GM21576 (cell line): ENCODE results near the gene FYB1.

Experiments
- ATAC-seq: cut with Tn5 transposase; IDR thresholded peaks from one replicate; pipeline ENCODE4 v1.9.1; 2021; ENCODE audit warnings: mild to moderate bottlenecking, moderate library complexity; ENCODE audit not compliant: unreplicated experiment

The FYB1 gene

GRCh38 chr5:39164016-39164415 is 55.3 kb downstream of the FYB1 start:
- no peak for ATAC-seq

GRCh38 chr5:39161578-39161977 is 57.8 kb downstream of the FYB1 start:
- ATAC-seq = no peak

GRCh38 chr5:39160576-39161213 is 58.7 kb downstream of the FYB1 start:
- no peak for ATAC-seq

DNA sequence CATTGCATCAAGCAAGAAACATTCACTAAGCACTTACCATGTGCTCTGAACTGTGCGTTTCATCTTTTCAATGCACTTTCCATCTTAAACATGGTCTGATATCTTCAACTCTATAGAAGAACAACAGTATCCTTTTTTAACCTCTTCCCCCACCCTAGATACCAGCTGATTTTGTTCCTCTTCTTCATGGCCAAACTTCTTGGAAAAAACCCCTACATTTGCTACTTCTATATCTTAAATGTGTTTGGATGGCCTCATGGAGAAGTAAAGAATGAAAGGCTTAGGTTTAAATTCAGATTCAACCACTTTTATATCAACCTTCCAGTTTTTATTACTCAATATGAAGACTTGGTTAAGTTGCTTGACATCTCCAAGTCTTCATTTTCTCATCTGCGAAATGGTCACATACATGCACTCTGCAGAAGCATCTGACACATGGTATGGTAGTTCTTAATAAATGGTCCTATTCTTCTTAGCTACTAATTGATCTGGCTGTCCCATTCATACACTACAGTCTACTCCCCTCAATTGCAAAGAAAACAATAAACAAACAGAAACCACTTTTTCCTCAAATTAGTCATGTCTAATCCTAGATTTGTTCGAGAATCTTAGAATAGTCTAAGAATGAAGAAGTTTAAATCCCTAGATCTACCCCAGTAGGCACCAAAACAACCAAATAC is 59.4 kb downstream of the FYB1 start:
- no peak for ATAC-seq

DNA sequence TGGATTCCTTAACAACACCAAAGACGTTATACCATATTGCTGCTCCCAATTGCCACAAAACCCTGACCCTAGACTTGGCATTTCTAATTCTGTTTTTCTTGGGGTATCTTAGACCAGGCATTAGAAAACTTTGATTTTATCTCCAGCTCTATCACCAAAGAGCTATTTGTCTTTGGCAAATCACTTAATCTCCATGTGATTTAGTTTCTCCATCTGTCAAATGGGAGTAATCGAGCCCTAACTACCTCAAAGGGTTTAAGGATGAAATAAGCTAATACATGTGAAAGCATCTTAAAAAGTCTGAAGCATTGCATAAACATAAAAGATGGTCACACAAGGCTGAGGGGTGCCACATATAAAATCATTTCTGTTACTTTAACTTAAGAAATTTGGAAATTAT is 60.6 kb downstream of the FYB1 start:
- ATAC-seq = no peak

GRCh38 chr5:39158127-39158593 is 61.2 kb downstream of the FYB1 start:
- ATAC-seq = no peak

GRCh38 chr5:39157701-39158100 is 61.7 kb downstream of the FYB1 start:
- no peak for ATAC-seq

DNA sequence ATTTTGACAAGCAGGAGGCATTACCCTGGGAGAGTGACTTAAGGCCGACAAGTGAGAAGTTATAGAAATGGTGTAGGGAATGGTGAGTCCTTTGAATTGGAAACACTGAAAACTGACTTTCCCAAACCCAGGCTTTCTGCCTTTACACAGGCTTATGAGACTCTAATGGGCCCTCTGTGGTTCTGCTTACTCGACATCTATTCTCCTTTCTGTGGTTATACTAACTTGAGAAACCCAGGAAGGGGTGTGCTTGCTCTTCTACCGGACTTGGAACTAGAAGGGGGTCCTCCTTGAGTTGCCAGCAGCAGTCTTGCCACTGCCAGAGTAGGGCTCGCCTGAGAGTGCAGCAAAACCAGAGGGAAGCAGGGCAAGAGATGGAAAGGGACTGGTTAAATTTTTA is 63.3 kb downstream of the FYB1 start:
- no peak for ATAC-seq

GRCh38 chr5:39151745-39152144 is 67.6 kb downstream of the FYB1 start:
- no peak for ATAC-seq

GRCh38 chr5:39149966-39150365 is 69.4 kb downstream of the FYB1 start:
- ATAC-seq = no peak

GRCh38 chr5:39148983-39149534 is 70.3 kb downstream of the FYB1 start:
- ATAC-seq = no peak

- no peak for ATAC-seq
Observed at GRCh38 chr5:39146831-39147540, 72.4 kb downstream of the FYB1 start.

DNA sequence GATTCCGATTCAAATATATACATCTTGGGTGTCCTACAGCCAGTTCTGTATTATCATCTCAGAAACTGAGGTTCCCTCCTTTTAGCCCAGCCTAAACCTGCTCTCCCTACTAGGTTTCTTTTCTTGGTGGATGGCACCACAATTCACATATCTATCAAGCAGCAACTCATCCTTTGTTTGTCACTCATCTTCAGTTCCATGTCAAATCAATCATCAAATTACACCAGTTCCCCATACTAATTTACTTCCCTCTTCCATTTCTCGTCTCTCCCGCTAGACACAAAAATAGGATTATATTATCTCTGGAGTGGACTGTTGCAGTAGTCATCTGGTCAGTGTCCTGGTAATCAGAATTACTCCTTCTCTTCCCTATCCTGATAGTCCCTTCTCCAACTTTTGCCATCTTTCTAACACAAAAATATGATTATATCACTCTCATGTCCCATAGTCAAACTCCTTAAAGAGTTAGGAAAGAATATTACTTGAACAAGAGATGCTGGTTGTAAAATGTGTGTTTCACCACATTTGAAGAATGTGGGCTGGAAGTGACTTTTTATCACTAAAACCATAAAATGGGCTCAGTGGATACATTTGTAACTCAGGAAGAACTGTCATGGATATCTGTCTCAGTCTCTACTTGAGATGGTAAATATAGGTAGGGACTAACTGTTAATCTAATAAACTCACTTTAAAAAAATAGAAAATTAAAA is 76.1 kb downstream of the FYB1 start:
- no peak for ATAC-seq

- no peak for ATAC-seq
Observed at GRCh38 chr5:39140558-39141168, 78.7 kb downstream of the FYB1 start.

- ATAC-seq = no peak
Observed at GRCh38 chr5:39138892-39139291, 80.5 kb downstream of the FYB1 start.

GRCh38 chr5:39137819-39138451 is 81.4 kb downstream of the FYB1 start:
- ATAC-seq = no peak

DNA sequence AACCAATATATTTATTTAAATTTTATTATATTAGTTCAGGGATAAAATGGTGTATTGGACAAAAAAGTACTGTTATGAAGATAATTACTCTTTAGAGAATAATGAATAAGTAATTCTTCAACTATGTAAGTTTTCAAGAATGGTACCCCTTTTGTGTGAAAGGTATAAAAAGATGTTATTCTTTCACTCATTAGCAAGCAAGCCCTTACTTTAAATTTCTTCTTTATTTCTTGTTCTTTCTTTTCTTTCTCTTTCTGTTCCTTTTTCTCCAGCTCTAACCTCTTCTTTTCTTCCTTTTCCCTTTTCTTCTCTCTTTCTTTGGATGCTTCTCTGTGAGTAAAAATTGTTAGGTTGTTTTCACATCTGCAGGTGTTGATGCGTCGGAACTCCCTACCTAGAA is 82.0 kb downstream of the FYB1 start:
- ATAC-seq = no peak

- no peak for ATAC-seq
Observed at GRCh38 chr5:39132792-39133191, 86.6 kb downstream of the FYB1 start.

- ATAC-seq = no peak
Observed at GRCh38 chr5:39132128-39132447, 87.3 kb downstream of the FYB1 start.
